K562 (cell line): ENCODE data around the gene MAPRE2. TPM values are rescaled to one million over a fixed set of nuclear protein-coding genes. Genes with fewer than 3 reads are reported as not detected.

Experiments used
- ATAC-seq: fragments of 200-7000 bp; cut with Tn5 transposase; 3 replicates; pipeline ENCODE4 v1.9.1; 2020; ENCODE audit warnings: moderate library complexity
- BruUV-seq: library from RNA; stranded (reverse); fragments of 400-500 nt; replicated peaks from 2 replicates; lab custom pipeline; 2021; lab: Mats Ljungman, UMichigan
- CTCF ChIA-PET: fragments of 300-600 bp; formaldehyde crosslinking; extraction: SDS; loops from one replicate; lab custom pipeline; 2021; ENCODE audit warnings: low intra/inter-chr PET ratio; lab: Yijun Ruan, JAX
- POLR2A ChIA-PET: fragments of 300-600, 350-650 bp; sonication (Branson Sonifier 250); formaldehyde crosslinking; extraction: SDS; loops from one replicate; lab custom pipeline; 2021; ENCODE audit warnings: antibody characterized with exemption, inconsistent platforms; lab: Yijun Ruan, JAX
- DNase-seq, 4 experiments: peaks; one replicate each; pipeline versions ENCODE4 v3.0.0 to v3.0.0-alpha.2; 2011 to 2018; ENCODE audit warnings: low spot score in 3 of 4, mixed read lengths in 3 of 4; ENCODE audit errors: extremely low read depth in 1 of 4
- FAIRE-seq: peaks from 2 replicates; lab custom pipeline; 2011; peaks lifted over from hg19 to GRCh38; lab: Jason Lieb, UNC
- H2AFZ ChIP-seq: 2 replicates; pipeline ENCODE4 v1.6.0; 2011; ENCODE audit warnings: low read depth, low read length, control low read depth, inconsistent platforms
- H3K27ac ChIP-seq: fragments of 200-600 bp; 3 replicates; pipeline ENCODE4 v1.8.0; 2011; ENCODE audit warnings: low read depth, mild to moderate bottlenecking, control low read depth, inconsistent platforms, low read length, moderate library complexity, mixed read lengths; ENCODE audit errors: extremely low read depth
- H3K27me3 ChIP-seq, 2 experiments: fragments of 300-600 bp in 1 of 2; 2 replicates in 1 of 2; 3 replicates in 1 of 2; pipeline versions ENCODE4 v1.6.0 to v1.8.0; 2011; ENCODE audit warnings: inconsistent platforms in 2 of 2, low read length in 2 of 2, mild to moderate bottlenecking in 1 of 2, mixed read lengths in 1 of 2, moderate library complexity in 1 of 2; ENCODE audit not compliant: control insufficient read depth in 2 of 2, insufficient read depth in 2 of 2
- H3K36me3 ChIP-seq: fragments of 300-600 bp; 3 replicates; pipeline ENCODE4 v1.8.0; 2011; ENCODE audit warnings: mild to moderate bottlenecking, low read length, inconsistent platforms; ENCODE audit not compliant: control insufficient read depth, insufficient read depth
- H3K4me1 ChIP-seq, 2 experiments: fragments of 200-600 bp in 1 of 2; replicated peaks in 1 of 2; 2 replicates in 1 of 2; 3 replicates in 1 of 2; pipeline versions ENCODE4 v1.5.1 to v1.8.0; 2011; ENCODE audit warnings: inconsistent platforms in 2 of 2, low read length in 2 of 2, mild to moderate bottlenecking in 1 of 2, mixed read lengths in 1 of 2, moderate library complexity in 1 of 2; ENCODE audit not compliant: control insufficient read depth in 2 of 2, insufficient read depth in 2 of 2
- H3K4me2 ChIP-seq: 2 replicates; pipeline ENCODE4 v1.6.1; 2011; ENCODE audit warnings: low read length, control low read depth, inconsistent platforms, mixed read lengths; ENCODE audit not compliant: insufficient read depth
- H3K4me3 ChIP-seq: fragments of 200-600 bp; sonication (generic), shearing (Covaris generic); 2 replicates; pipeline ENCODE4 v1.5.1; 2016; ENCODE audit warnings: control low read depth, inconsistent platforms
- H3K79me2 ChIP-seq: fragments of 200-600 bp; 3 replicates; pipeline ENCODE4 v1.8.0; 2011; ENCODE audit warnings: low read length, inconsistent platforms; ENCODE audit not compliant: control insufficient read depth, insufficient read depth
- H3K9ac ChIP-seq, 2 experiments: 2 replicates each; pipeline versions ENCODE4 v1.6.0 to v1.6.1; 2011; ENCODE audit warnings: low read depth in 2 of 2, low read length in 2 of 2, control low read depth in 1 of 2, inconsistent platforms in 1 of 2, mild to moderate bottlenecking in 1 of 2, mixed read lengths in 1 of 2; ENCODE audit not compliant: insufficient read depth in 1 of 2
- H3K9me1 ChIP-seq: one replicate; pipeline ENCODE4 v1.6.0; 2011; ENCODE audit warnings: inconsistent platforms, mild to moderate bottlenecking, low read length, moderate library complexity; ENCODE audit not compliant: control insufficient read depth, insufficient read depth
- H3K9me3 ChIP-seq: replicated peaks from 2 replicates; pipeline ENCODE4 v1.5.1; 2011; ENCODE audit warnings: low read depth, low read length, inconsistent platforms; ENCODE audit not compliant: control insufficient read depth, insufficient read depth
- H4K20me1 ChIP-seq: replicated peaks from 2 replicates; pipeline ENCODE4 v1.6.1; 2011; ENCODE audit warnings: low read length, inconsistent platforms, mixed read lengths; ENCODE audit not compliant: control insufficient read depth, insufficient read depth
- MAX ChIP-seq: sonication (generic); formaldehyde crosslinking; IDR thresholded peaks from 2 replicates; pipeline ENCODE4 v1.9.0; 2022; ENCODE audit warnings: mild to moderate bottlenecking, missing genetic modification reagents
- RERE ChIP-seq: sonication (generic); formaldehyde crosslinking; IDR thresholded peaks from 2 replicates; pipeline ENCODE4 v1.8.0; 2023; ENCODE audit warnings: missing genetic modification reagents, mild to moderate bottlenecking, borderline replicate concordance
- ZBTB2 ChIP-seq: fragments of 450-650 bp; IDR thresholded peaks from 2 replicates; pipeline ENCODE4 v1.6.1; 2016; ENCODE audit warnings: antibody characterized with exemption
- ZZZ3 ChIP-seq: fragments of 450-650 bp; IDR thresholded peaks from 2 replicates; pipeline ENCODE4 v1.6.1; 2016; ENCODE audit warnings: antibody characterized with exemption, mild to moderate bottlenecking, moderate library complexity
- WGBS: fragments of 100-300 bp; shearing (Covaris generic); methylation state at CpG from one replicate; pipeline ENCODE4 v1.1.6; 2016; ENCODE audit warnings: low coverage, mixed read lengths; ENCODE audit not compliant: insufficient coverage; ENCODE audit errors: missing lambda C conversion rate; 5-methylcytosine and 5-hydroxymethylcytosine counted together
- in situ Hi-C: fragments of 300-500 bp; cut with MboI; formaldehyde crosslinking; loops from 4 replicates; pipeline ENCODE4 v1.15.0; 2018; ENCODE audit warnings: inconsistent platforms, mixed read lengths
- intact Hi-C: fragments of 100-400 bp; cut with micrococcal nuclease; formaldehyde crosslinking; loops from 2 replicates; pipeline ENCODE4 v1.14.2; 2022
- polyA plus RNA-seq, 8 experiments: library from polyadenylated mRNA; depleted of rRNA in 4 of 8; stranded (reverse) in 5 of 8; unstranded in 3 of 8; fragments of >200 nt; fragmentation: Nextera tagmentation in 2 of 8; fragmentation: Illumina TruSeq in 1 of 8; extraction: Ambion mirVana in 2 of 8; extraction: Trizol in 1 of 8; gene quantifications; 2 replicates each; pipeline versions ENCODE4 v1.2.1 to v1.2.3, GENCODE V29; 2011 to 2014; ENCODE audit warnings: inconsistent platforms in 1 of 8, missing spikeins in 1 of 8
- total RNA-seq, 7 experiments: library from RNA; depleted of rRNA in 6 of 7; stranded (reverse); fragments of >200 nt in 6 of 7; fragmentation: Illumina TruSeq in 2 of 7; extraction: Trizol in 2 of 7; gene quantifications; 2 replicates each; pipeline versions ENCODE4 v1.2.1 to v1.2.3, GENCODE V29; 2011 to 2021; ENCODE audit warnings: low replicate concordance in 1 of 7

Gene MAPRE2
- total and polyA plus RNA-seq, 9 of the 15 experiments (the other 6 are each of a cell fraction or from before 2014, with no cell fraction given) = 32.3 to 70.7 (median 40.7) TPM

- TF ChIP-seq MAX (CRISPR knock-in tag) = no peak
- no peak for TF ChIP-seq ZZZ3
- TF ChIP-seq ZBTB2 = no peak
- TF ChIP-seq RERE (CRISPR knock-in tag) = no peak
Measured at GRCh38 chr18:35141567-35142274, 100.5 kb downstream of the MAPRE2 start.

More at GRCh38 chr18:35141567-35142274, 100.5 kb downstream of the MAPRE2 start:
- no TSS peak for BruUV-seq
- Histone ChIP-seq H3K9me1 (no peaks in the 10 kb centered on the region), H3K36me3 (peaks cover 9% of the 10 kb centered on the region; the same call in 1 of the 3 replicates), H3K27me3 (no peaks in the 10 kb centered on the region), H3K9me3 (no peaks in the 10 kb centered on the region), H4K20me1 (no peaks in the 10 kb centered on the region), H2AFZ (no peak overlapping the region), H3K9ac (no peak overlapping the region), H3K79me2 (no peaks in the 10 kb centered on the region), H3K27ac (no peak overlapping the region), H3K4me1 (peaks cover 13 to 15% of the 10 kb centered on the region in 2 experiments), H3K4me2 (no peak overlapping the region), H3K4me3 (no peak overlapping the region)
- no peak for DNase-seq
- ChIA-PET CTCF (interaction anchor here (1.6 kb wide), 1 partner anchor 136 kb away, joined by 4 read pairs; no protein-coding TSS in a partner anchor), POLR2A (interaction anchor here (0.8 to 2.1 kb wide), 3 partner anchors 7 to 50 kb away, joined by 3 to 5 read pairs (median 4); no protein-coding TSS in a partner anchor)
- ATAC-seq = no peak
- FAIRE-seq = no peak
- WGBS = 69% methylated on average over 6 of the region's 6 CpGs
- intact Hi-C loops = no loop called here
- in situ Hi-C loops = loop anchor here (10.0 kb wide), 1 partner anchor 137 kb away; no protein-coding TSS in a partner anchor
